ENCODE data around the gene CNIH3. TPM values are rescaled to one million over a fixed set of nuclear protein-coding genes. Genes with fewer than 3 reads are reported as not detected.

Gene CNIH3
- total RNA-seq, 4 donors from 2014 or later: 6.2 to 6.3 TPM; not detected in 2

DNA sequence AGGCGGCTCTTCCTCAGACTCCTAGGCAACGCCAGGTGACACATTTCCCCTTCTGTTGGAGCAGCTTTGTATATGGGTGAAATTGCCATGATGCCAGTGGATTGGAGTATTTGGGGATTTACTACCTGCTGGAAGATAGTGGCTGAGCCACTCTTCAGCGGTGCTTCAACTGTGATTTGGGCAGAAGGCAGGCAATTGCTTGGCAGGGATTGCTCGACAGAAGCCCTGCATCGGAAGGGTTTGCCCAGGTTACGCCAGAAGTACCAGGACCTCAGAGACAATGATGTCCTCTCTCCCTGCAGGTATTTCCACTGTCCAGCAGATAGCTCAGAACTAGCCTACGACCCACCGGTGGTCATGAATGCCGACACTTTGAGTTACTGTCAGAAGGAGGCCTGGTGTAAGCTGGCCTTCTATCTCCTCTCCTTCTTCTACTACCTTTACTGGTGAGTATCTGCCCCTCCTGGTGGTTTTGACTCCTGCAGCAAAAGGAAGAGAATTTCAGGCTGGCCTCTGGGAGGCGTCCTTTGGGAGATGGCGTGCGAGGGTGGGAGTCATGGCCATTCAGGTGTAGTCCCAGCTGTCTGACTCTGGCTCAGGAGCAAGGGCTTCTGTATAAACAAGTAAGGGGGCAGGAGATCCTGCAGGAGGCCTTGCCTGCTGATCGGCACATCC lies 118.3 kb downstream of the CNIH3 start:
- no peak for DNase-seq
- TF ChIP-seq POLR2A (IDR thresholded peaks at IDR 0.05): no peak
- no peak for TF ChIP-seq CTCF (IDR thresholded peaks at IDR 0.05)
- intact Hi-C loops (cut with DNase I; ENCODE audit: low total_unique reads): no loop called here
- no peak overlapping the region for H3K4me3 ChIP-seq
- H3K27ac ChIP-seq: no peak overlapping the region
- no peaks in the 10 kb centered on the region for H3K9me3 ChIP-seq
- H3K36me3 ChIP-seq: no peaks in the 10 kb centered on the region
- no peaks in the 10 kb centered on the region for H3K27me3 ChIP-seq
- H3K4me1 ChIP-seq: no peaks in the 10 kb centered on the region

DNA sequence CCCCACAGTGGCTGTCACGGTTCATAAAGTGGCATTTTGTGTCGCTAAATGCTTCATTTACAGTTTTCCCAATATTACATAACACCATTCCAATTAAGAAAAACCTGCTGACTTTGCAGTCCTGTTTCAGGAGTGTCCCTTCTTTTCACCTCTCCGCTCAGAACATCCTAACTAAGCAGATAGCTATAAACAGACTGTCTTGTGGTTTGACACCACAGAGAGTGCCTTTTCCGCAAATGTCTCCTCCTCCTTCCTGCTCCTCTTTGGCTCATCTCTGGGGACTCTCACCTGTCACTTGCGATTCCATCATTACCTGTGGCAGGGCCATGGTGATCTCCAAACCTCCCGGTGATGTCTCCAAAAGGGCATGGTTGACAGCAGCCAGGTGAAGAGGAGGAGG lies 119.0 kb downstream of the CNIH3 start:
- intact Hi-C loops (cut with DNase I; ENCODE audit: low total_unique reads): no loop called here
- Histone ChIP-seq H3K9me3 (no peaks in the 10 kb centered on the region), H3K27me3 (no peaks in the 10 kb centered on the region), H3K36me3 (no peaks in the 10 kb centered on the region), H3K4me1 (no peaks in the 10 kb centered on the region), H3K4me3 (no peak overlapping the region), H3K27ac (no peak overlapping the region)
- TF ChIP-seq POLR2A (IDR thresholded peaks at IDR 0.05): no peak
- TF ChIP-seq CTCF (IDR thresholded peaks at IDR 0.05): no peak
- no peak for DNase-seq

GRCh38 chr1:224736619-224737352 lies 120.7 kb downstream of the CNIH3 start:
- Histone ChIP-seq H3K27me3 (no peaks in the 10 kb centered on the region), H3K4me3 (no peak overlapping the region), H3K27ac (no peak overlapping the region), H3K36me3 (no peaks in the 10 kb centered on the region), H3K9me3 (no peaks in the 10 kb centered on the region), H3K4me1 (no peaks in the 10 kb centered on the region)
- TF ChIP-seq POLR2A (IDR thresholded peaks at IDR 0.05) (no peak), CTCF (IDR thresholded peaks at IDR 0.05) (no peak)
- intact Hi-C loops (cut with DNase I; ENCODE audit: low total_unique reads): no loop called here
- no peak for DNase-seq

DNA sequence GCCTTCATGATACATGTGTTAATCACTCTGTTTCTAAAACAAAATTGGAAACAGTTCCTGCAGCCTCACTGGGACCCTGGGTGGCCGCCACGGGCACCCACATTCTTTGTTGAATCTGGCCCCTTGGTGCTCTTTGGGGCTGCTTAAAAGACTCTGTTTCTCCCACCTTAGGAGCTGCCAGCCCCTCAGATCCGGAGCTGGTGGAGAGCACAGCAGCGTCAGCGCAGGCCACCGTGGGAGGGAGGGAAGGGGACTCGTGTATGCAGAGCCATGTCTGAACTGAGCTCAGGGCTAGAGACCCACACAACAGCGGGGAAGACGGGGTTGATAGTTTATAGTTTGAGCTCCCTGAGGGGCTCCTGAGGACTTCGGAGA lies 121.2 kb downstream of the CNIH3 start:
- Histone ChIP-seq H3K4me3 (no peak overlapping the region), H3K27ac (no peak overlapping the region), H3K27me3 (no peaks in the 10 kb centered on the region), H3K9me3 (no peaks in the 10 kb centered on the region), H3K36me3 (no peaks in the 10 kb centered on the region), H3K4me1 (no peaks in the 10 kb centered on the region)
- intact Hi-C loops (cut with DNase I; ENCODE audit: low total_unique reads): no loop called here
- DNase-seq: no peak
- TF ChIP-seq POLR2A (IDR thresholded peaks at IDR 0.05) (no peak), CTCF (IDR thresholded peaks at IDR 0.05) (no peak)

- Histone ChIP-seq H3K36me3 (no peaks in the 10 kb centered on the region), H3K4me1 (no peaks in the 10 kb centered on the region), H3K9me3 (no peaks in the 10 kb centered on the region), H3K27ac (no peak overlapping the region), H3K4me3 (no peak overlapping the region), H3K27me3 (no peaks in the 10 kb centered on the region)
- TF ChIP-seq CTCF (IDR thresholded peaks at IDR 0.05) (no peak), POLR2A (IDR thresholded peaks at IDR 0.05) (no peak)
- intact Hi-C loops (cut with DNase I; ENCODE audit: low total_unique reads): no loop called here
- no peak for DNase-seq
Measured at GRCh38 chr1:224739303-224739996, 123.3 kb downstream of the CNIH3 start.

Data from uterus (tissue), 4 donors.